CD4-positive, CD25-positive, alpha-beta regulatory T cell (primary cell): ENCODE data around the gene UBE2E2. TPM values are rescaled to one million over a fixed set of nuclear protein-coding genes. Genes with fewer than 3 reads are reported as not detected.

Experiments used
- ATAC-seq, 2 donors: fragments of 150-1000 bp; cut with Tn5 transposase; one replicate each; pipeline ENCODE4 v1.10.0; 2021; ENCODE audit warnings: low read depth in 2 of 2, moderate number of reproducible peaks in 2 of 2, moderate library complexity in 1 of 2
- DNase-seq, 3 donors: peaks; one replicate each; pipeline versions ENCODE4 v3.0.0 to v3.0.0-alpha.2; 2012 to 2022; ENCODE audit warnings: mixed read lengths in 1 of 3
- H3K27ac ChIP-seq: one replicate; pipeline ENCODE4 v1.7.0; 2013; ENCODE audit warnings: mild to moderate bottlenecking, low read length; ENCODE audit not compliant: insufficient read depth, poor library complexity, severe bottlenecking
- H3K27me3 ChIP-seq: one replicate; pipeline ENCODE4 v1.7.0; 2013; ENCODE audit warnings: low read length; ENCODE audit not compliant: control insufficient read depth, insufficient read depth
- H3K36me3 ChIP-seq: one replicate; pipeline ENCODE4 v1.7.0; 2013; ENCODE audit warnings: mild to moderate bottlenecking, low read length, moderate library complexity; ENCODE audit not compliant: control insufficient read depth, insufficient read depth
- H3K4me1 ChIP-seq: 2 replicates; pipeline ENCODE4 v1.7.0; 2013; ENCODE audit warnings: mild to moderate bottlenecking, low read length; ENCODE audit not compliant: insufficient read depth, control insufficient read depth, poor library complexity, severe bottlenecking
- H3K4me3 ChIP-seq: one replicate; pipeline ENCODE4 v1.7.0; 2013; ENCODE audit warnings: low read depth, mild to moderate bottlenecking, low read length, moderate library complexity
- H3K9me3 ChIP-seq, 2 experiments: 1 replicate in 1 of 2; 2 replicates in 1 of 2; pipeline ENCODE4 v1.7.0; 2013; ENCODE audit warnings: low read length in 2 of 2, mild to moderate bottlenecking in 1 of 2, moderate library complexity in 1 of 2; ENCODE audit not compliant: control insufficient read depth in 2 of 2
- H3K27ac Mint-ChIP-seq, 3 donors: one replicate each; pipeline ENCODE4 v1.8.0; 2020 to 2022; ENCODE audit warnings: mild to moderate bottlenecking in 3 of 3, mixed read lengths in 3 of 3, moderate library complexity in 2 of 3
- H3K27me3 Mint-ChIP-seq: one replicate; pipeline ENCODE4 v1.8.0; 2022; ENCODE audit warnings: mild to moderate bottlenecking, mixed read lengths
- H3K36me3 Mint-ChIP-seq: one replicate; pipeline ENCODE4 v1.8.0; 2020; ENCODE audit warnings: mixed read lengths
- H3K4me1 Mint-ChIP-seq, 4 donors: one replicate each; pipeline ENCODE4 v1.8.0; 2020 to 2022; ENCODE audit warnings: mixed read lengths in 4 of 4, mild to moderate bottlenecking in 1 of 4
- H3K4me3 Mint-ChIP-seq, 4 donors: one replicate each; pipeline ENCODE4 v1.8.0; 2020 to 2022; ENCODE audit warnings: mild to moderate bottlenecking in 4 of 4, mixed read lengths in 4 of 4, moderate library complexity in 3 of 4
- H3K9me3 Mint-ChIP-seq, 7 donors: one replicate each; pipeline ENCODE4 v1.8.0; 2020 to 2022; ENCODE audit warnings: mixed read lengths in 7 of 7, mild to moderate bottlenecking in 3 of 7, moderate library complexity in 2 of 7
- polyA plus RNA-seq, 4 donors: library from polyadenylated mRNA; unstranded; fragments of 300-500 nt; fragmentation: Illumina TruSeq; gene quantifications; one replicate each; pipeline ENCODE4 v1.2.3, GENCODE V29; 2021
- total RNA-seq: library from RNA; stranded (reverse); gene quantifications from one replicate; pipeline ENCODE4 v1.2.3, GENCODE V29; 2022

The UBE2E2 gene
- total and polyA plus RNA-seq, 5 donors from 2014 or later = 0.81 to 9.6 (median 1.8) TPM

DNA sequence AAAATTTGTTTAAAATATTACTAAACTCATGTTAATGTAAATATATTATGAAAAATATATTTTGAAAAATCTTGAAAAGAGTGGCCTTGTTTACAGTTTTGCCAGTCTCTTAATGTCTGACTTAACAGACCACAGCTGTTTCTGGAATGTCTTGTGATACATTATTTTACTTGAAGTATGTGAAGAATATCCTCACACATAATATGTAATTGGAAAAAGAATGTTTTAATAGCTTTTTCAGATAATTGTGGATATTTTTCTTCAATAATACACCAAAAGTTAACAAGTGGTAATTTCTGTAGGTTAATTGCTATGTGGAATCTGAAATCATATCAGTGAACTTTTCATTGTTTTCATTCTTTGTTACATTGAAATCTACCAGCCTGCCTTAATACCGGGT is 101.3 kb downstream of the UBE2E2 start:
- Histone ChIP-seq H3K9me3 (no peaks in the 10 kb centered on the region), H3K36me3 (no peaks in the 10 kb centered on the region), H3K27ac (no peak overlapping the region), H3K27me3 (no peaks in the 10 kb centered on the region), H3K4me1 (no peaks in the 10 kb centered on the region), H3K4me3 (no peak overlapping the region)
- no peak overlapping the region for H3K4me3 Mint-ChIP-seq
- ATAC-seq (no peak), DNase-seq (no peak)
- no peaks in the 10 kb centered on the region for H3K4me1 Mint-ChIP-seq
- H3K27me3 Mint-ChIP-seq = no peaks in the 10 kb centered on the region
- H3K9me3 Mint-ChIP-seq = peaks cover 0 to 8% (median 0%) of the 10 kb centered on the region in 7 donors
- no peaks in the 10 kb centered on the region for H3K36me3 Mint-ChIP-seq
- no peak overlapping the region for H3K27ac Mint-ChIP-seq

GRCh38 chr3:23308986-23309625 is 106.0 kb downstream of the UBE2E2 start:
- ATAC-seq (no peak), DNase-seq (no peak)
- Mint-ChIP-seq H3K27me3 (no peaks in the 10 kb centered on the region), H3K36me3 (no peaks in the 10 kb centered on the region), H3K4me3 (no peak overlapping the region), H3K27ac (no peak overlapping the region), H3K9me3 (peaks cover 0 to 9% (median 1%) of the 10 kb centered on the region in 7 donors), H3K4me1 (peaks cover 0 to 2% (median 0%) of the 10 kb centered on the region in 4 donors)
- no peak overlapping the region for H3K27ac ChIP-seq
- no peaks in the 10 kb centered on the region for H3K36me3 ChIP-seq
- no peak overlapping the region for H3K4me3 ChIP-seq
- no peaks in the 10 kb centered on the region for H3K9me3 ChIP-seq
- H3K27me3 ChIP-seq = no peaks in the 10 kb centered on the region
- no peaks in the 10 kb centered on the region for H3K4me1 ChIP-seq

DNA sequence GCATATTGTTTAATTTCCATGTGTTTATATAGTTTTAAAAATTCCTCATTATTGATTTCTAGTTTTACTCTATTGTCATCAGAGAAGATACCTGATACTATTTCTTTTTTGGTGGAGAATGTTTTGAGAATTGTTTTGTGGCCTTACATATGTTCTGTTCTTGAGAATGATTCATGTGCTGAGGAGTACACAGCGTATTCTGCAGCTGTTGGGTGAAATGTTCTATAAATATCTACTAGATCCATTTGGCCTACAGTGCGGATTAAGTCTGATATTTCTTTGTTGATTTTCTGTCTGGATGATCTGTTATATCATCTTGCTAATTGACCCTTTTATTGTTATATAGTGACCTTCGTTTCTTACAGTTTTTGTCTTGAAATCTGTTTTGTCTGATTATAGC is 109.7 kb downstream of the UBE2E2 start:
- ATAC-seq = no peak
- Mint-ChIP-seq H3K9me3 (peaks cover 0 to 13% (median 8%) of the 10 kb centered on the region in 7 donors), H3K27me3 (no peaks in the 10 kb centered on the region), H3K4me1 (peaks cover 0 to 6% (median 0%) of the 10 kb centered on the region in 4 donors), H3K4me3 (no peak overlapping the region), H3K27ac (no peak overlapping the region), H3K36me3 (no peaks in the 10 kb centered on the region)
- Histone ChIP-seq H3K36me3 (no peaks in the 10 kb centered on the region), H3K27ac (no peak overlapping the region), H3K9me3 (no peaks in the 10 kb centered on the region), H3K4me1 (no peaks in the 10 kb centered on the region), H3K27me3 (no peaks in the 10 kb centered on the region), H3K4me3 (no peak overlapping the region)
- DNase-seq = no peak

- Histone ChIP-seq H3K27ac (no peak overlapping the region), H3K36me3 (no peaks in the 10 kb centered on the region), H3K9me3 (no peaks in the 10 kb centered on the region), H3K4me3 (no peak overlapping the region), H3K27me3 (no peaks in the 10 kb centered on the region), H3K4me1 (no peaks in the 10 kb centered on the region)
- DNase-seq = no peak
- Mint-ChIP-seq H3K36me3 (no peaks in the 10 kb centered on the region), H3K27ac (peak overlapping the region in 1 of 3 donors; percentile 44), H3K4me3 (no peak overlapping the region), H3K27me3 (no peaks in the 10 kb centered on the region), H3K9me3 (peaks cover 0 to 14% (median 10%) of the 10 kb centered on the region in 7 donors), H3K4me1 (peaks cover 0 to 6% (median 0%) of the 10 kb centered on the region in 4 donors)
- no peak for ATAC-seq
These were observed 112.0 kb downstream of the UBE2E2 start for GRCh38 chr3:23314981-23315762.

GRCh38 chr3:23316924-23317323 is 113.8 kb downstream of the UBE2E2 start:
- Histone ChIP-seq H3K27me3 (no peaks in the 10 kb centered on the region), H3K4me3 (no peak overlapping the region), H3K9me3 (no peaks in the 10 kb centered on the region), H3K4me1 (no peaks in the 10 kb centered on the region), H3K27ac (no peak overlapping the region), H3K36me3 (no peaks in the 10 kb centered on the region)
- no peaks in the 10 kb centered on the region for H3K27me3 Mint-ChIP-seq
- H3K9me3 Mint-ChIP-seq = peaks cover 0 to 13% (median 7%) of the 10 kb centered on the region in 7 donors
- peaks cover 0 to 9% (median 0%) of the 10 kb centered on the region in 4 donors for H3K4me1 Mint-ChIP-seq
- no peak for DNase-seq
- no peak overlapping the region for H3K4me3 Mint-ChIP-seq
- H3K36me3 Mint-ChIP-seq = no peaks in the 10 kb centered on the region
- no peak overlapping the region for H3K27ac Mint-ChIP-seq
- ATAC-seq = no peak

GRCh38 chr3:23319366-23320312 is 116.5 kb downstream of the UBE2E2 start:
- H3K27ac ChIP-seq = no peak overlapping the region
- no peaks in the 10 kb centered on the region for H3K27me3 ChIP-seq
- H3K4me1 ChIP-seq = no peaks in the 10 kb centered on the region
- no peaks in the 10 kb centered on the region for H3K36me3 ChIP-seq
- ATAC-seq = no peak
- no peak overlapping the region for H3K4me3 ChIP-seq
- H3K9me3 ChIP-seq = no peaks in the 10 kb centered on the region
- Mint-ChIP-seq H3K27ac (no peak overlapping the region), H3K36me3 (no peaks in the 10 kb centered on the region), H3K4me3 (no peak overlapping the region), H3K9me3 (peaks cover 0 to 11% (median 6%) of the 10 kb centered on the region in 7 donors), H3K27me3 (no peaks in the 10 kb centered on the region), H3K4me1 (peaks cover 0 to 15% (median 5%) of the 10 kb centered on the region in 4 donors)
- DNase-seq = no peak
